NCI-H82 treated with DMSO at 0.1 percent for 48 hours (cell line): ENCODE results near the gene SGPL1.

Experiments used
- DNase-seq: peaks from one replicate; lab custom pipeline; 2025; ENCODE audit not compliant: unreplicated experiment; lab: John Stamatoyannopoulos, UW

The SGPL1 gene

DNA sequence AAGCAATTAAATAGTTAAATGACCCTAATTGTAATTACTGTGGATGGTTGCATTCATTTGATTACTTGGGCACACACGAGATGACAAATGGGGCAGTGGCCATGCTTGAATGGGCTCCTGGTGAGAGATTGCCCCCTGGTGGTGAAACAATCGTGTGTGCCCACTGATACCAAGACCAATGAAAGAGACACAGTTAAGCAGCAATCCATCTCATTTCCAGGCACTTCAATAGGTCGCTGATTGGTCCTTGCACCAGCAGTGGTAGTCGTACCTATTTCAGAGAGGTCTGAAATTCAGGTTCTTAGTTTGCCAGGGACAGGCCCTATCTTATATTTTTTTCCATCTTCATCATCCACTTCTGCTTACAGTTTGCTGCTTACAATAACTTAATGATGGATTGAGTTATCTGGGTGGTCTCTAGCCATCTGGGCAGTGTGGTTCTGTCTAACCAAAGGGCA lies 64.4 kb downstream of the SGPL1 start:
- peak; percentile 34 for DNase-seq

DNA sequence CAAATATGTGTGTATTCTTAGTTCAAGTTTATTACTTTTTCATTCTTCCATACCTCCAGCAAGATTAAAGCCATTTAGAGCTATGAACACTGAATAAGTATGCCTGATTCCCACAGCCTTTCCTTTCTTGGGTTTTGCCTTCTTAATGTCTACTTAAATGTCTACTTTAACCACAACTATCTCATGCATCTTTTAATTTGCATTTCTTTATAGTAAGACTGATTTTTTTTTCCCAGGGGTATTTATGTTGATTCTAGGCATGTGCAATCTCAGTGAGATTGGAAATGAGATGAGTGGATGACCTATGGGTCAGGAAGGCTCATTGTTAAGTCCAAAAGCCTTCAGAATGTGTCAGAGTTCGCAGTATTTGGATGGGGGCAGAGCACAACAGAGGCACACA lies 69.0 kb downstream of the SGPL1 start:
- no peak for DNase-seq

DNA sequence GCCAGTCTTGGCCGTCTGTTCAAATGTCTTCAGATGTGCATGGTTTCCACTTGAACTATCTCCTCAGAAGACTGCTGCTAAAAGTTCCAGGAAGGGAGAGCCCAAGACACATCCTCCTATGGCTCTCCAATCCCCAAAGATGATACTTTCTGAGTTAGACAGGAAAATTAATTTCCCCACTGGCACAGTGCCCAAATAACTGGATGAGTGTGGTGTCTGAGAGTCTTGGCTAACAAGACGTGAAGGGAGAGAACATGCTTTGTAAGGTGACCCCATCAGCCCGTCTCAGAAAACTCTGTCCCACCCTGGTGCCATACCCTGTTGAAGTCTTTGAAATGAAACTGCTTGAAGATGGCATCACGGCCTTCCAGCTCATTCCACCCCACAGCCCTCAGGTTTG lies 69.7 kb downstream of the SGPL1 start:
- DNase-seq = no peak

DNA sequence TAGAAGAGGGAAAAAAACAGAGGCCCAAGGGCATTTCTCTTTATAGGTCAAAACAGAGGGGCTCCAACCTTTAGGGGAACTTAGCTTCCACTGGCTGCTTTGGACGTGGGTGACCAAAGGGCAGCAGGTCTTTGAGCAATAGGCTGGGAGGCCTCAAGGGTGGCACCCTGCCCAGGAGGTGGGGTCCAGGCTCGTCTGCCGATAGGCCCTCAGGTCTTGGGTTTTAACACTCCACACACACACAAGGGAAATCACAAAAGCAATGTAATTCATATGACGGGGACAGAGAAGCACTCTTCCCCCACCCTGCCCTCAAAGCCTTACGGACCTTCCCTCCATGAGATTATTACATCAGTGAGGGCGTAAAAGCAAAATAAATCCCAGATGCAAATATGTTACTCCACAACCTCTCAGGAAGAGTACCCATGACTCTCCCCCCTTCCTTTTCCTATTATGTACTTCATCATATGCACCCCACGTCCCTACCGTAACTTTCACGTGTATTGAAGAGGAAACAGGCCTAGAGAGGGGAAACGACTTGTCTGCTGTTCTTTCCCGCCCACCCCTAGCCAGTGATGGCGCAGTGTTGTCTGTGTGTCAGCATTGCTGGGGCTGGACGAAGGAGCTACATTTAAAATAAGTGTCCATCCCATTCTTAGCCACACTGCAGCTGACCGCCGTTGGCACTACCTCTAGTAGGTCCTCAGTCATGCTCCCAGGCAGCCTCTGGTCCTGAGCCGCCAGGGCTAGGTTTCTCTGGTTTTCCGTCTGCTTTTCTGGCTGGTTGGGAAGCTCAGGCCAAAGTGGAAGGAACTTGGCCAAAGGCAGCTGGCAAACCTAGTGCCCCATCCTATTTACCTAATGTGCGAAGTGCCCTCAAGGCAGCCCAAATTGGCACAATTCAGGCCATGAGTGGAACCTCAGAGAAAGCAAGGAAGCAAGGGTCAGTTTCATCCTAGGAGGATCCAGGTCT lies 70.5 kb downstream of the SGPL1 start:
- DNase-seq = no peak

DNA sequence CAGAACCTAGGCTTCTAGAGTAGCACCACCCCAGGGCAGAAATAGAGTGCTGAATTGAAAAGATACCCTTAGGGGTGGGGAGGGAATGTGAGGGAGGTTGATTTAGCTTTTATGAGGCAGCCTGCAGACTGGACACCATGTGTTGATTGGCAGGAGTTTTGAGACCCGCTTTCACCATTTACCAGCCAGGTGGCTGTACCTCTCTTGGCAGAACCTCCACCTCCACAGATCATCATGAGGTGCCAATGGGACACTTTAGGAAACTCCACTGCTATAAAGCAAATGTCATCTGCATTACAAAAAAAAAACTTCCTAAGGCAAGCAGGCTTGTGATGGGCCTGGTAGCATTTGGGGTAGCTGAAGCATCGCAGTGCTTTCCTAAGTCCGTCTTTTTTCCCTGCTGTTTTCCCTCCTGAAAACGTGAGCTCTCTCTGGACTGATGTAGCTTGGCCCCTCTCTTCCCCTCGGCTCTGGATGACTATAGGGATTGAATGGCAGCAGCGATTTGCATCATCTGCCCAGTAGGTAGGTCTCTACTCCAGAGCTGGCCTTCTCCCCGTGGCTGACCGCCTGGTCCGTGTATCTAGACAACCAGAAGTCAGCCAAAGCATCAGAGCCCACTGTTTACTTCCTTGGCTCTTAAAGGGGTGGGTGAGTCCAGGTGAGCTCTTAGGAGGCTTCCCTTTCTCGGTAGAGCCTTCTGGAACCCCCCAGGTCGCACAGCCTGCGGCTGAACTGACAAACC lies 71.3 kb downstream of the SGPL1 start:
- no peak for DNase-seq

DNA sequence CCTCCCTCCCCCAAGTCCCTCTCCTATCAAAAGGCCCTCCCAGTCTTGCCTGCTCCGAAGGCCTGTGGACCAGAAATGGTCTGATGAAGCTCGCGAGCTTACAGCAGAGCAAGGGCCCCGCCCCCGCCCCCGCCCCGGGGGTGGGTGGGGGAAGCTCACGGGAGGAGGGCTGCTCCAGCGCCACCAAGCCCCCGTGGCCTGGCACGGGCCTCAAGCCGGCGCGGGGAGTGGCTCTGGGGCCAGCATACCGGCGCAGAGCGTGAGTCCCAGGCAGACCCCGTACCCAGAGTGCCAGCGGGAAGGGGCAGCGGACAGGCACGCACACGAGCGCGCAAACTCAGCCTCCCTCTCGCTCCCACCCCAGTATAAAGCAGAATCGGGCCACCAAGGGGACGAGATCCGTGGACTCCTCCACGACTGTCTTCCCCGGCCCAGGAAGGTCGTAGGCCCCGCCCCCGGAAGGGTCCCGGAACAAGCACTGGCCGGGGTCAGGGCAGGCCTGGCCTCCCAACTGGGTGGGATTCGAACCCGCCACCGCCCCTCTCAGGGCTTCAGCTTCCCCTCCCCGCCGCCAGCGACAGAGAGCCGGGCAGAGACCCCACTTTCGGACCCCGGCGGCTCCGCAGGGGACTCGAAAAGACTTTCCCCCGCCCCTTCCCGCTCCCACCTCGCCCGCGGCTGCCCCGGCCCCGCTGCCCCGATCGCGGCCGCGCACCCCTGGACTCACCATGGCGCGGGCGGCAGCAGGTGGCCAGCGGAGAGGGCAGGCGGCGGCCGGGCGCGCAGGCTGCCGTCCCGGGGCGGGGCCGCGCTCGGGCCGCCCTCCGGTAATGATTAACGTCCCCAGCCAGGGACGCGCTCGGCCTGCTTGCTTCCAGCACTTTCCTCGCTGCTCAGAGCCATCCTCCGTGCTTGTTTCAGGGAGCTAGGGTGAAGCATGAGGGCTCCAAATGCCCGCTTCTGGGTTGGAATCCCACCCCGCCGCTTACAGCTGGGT lies 72.4 kb downstream of the SGPL1 start, which contains the start of gene PCBD1:
TSS of gene PCBD1 (minus strand) at position 762 of the 997 bp plus-strand sequence. CDS start at position 730, 32 bp downstream.
- DNase-seq = no peak

DNA sequence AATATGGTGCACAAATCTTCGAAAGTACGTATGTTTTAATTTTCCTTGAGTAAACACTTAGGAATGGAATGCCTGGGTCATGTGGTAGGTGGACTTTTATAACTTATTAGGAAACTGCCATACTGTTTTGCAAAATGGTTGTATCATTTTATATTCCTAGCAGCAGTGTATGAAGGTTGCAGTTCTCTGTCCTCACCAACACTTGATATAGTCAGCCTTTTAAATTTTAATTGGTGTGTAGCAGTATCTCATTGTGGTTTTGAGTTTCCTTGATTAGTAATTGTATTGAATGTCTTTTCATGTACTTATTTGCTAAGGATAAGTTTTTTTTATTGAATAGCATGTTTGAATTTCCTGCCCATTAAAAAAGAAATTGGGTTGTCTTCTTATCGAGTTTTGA lies 73.5 kb downstream of the SGPL1 start:
- no peak for DNase-seq

DNA sequence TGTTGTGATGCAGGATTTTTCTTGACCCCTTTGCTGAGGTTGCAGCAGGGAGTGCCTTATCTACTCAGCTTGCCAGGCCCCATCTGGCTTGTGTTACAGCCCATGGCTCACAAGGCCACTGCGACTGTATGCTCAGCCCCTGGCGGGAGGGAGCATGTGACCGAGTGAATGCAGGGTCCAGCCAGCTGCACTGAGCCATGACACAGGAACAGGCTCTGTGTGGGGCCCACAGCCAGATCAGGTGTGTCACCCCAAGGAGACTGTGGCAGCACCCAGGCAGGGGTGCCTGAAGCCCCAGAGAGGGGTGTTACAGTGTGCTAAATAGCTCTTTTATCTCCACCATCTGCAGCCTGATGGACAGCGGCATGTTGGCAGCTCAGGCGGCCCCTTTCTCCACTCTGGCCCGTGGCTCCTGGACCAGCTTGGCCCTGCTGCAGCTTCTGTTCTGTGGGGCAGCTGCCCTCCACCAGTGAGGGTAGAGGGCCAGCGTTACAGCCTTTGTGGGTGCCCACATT lies 75.2 kb downstream of the SGPL1 start:
- DNase-seq = no peak

DNA sequence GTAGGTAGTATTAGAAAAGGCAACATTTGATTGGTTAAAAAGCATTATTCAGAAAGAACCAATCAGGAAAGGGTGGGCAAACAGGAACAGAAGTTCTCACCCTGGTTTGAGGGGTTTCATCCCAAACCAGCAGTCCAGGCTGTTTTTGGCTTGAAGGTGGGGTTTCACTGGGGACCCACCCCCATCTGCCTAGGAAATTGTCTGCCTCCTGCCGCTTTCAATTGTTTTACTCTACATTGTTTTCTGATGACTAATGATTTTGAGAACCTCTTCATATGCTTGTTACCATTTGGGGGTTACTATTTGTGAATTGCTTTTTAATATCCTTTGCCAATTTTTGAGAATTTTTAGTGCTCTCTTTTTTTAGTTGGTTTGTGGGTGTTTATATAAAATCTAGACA lies 75.9 kb downstream of the SGPL1 start:
- DNase-seq = no peak

DNA sequence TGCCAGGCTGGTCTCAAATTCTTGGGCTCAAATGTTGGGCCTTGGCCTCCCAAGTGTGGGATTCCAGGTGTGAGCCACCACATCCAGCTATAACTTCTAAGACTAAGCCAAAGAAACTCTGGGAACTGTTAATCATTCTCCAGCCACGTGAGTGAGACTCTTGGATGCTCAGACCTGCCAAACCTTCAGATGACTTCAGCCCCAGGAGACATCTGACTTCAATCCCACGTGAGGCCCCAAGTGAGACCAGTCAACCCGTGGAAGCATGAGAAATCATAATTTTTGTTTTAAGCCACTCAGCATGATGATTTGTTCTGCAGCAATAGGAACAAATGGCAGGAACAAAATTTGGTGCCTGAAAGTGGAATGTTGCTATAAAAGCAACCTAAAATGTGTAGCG lies 76.9 kb downstream of the SGPL1 start:
- no peak for DNase-seq

DNA sequence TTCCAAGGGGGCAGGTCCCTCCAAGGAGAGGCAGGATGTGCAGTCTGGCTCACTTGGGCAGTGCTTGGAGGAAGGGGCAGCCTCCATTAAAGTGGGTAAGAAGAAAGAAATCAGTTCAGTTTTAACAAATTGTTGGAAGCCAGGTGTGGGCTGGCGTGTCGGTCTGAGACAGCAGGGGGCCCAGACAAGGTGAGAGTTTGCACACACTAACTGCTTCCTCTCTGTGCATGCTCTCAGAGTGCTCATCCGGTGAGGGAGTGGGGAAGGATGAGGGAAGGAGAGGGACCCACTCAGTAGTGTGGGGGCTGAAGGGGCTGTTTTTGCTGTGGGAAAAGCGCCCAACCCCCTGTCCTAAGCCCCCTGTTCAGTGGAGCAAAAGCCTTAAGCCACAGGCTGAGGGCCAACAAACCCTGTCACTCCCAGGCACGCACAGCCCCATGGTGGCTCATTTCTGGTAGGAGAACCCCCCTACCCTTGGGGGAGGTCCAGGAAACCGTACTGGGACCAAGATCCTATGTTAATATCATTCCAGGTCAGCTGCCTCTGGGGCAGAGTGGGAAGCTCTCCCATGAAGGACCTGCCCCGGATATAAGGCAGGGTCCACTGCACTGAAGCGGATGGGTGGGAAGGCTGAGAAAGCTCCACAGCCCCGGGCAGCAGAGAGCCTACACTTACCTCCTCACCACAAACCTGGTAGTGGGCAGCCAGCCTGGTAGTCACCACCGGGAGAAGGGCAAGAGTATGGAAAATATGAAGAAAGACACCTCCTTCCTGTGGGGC lies 77.7 kb downstream of the SGPL1 start:
- DNase-seq = no peak

DNA sequence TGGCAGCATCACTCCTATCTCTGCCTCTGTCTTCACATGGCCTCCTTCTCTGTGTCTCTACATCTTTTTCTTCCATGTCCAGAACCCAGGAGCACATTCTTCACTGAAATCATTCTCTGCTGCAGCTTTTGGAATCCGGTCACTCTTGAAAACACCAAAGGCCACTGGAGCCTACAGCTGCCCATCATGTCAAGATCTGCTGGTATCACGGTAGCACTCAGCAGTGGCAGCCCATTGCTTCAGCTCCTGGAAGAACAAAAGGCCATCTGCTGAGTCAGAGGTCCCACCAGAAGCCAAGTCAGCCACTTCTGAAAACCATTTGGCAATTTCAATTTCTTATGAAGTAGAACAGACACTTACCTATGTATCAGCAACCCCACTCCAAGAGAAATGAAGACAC lies 78.7 kb downstream of the SGPL1 start:
- DNase-seq = no peak

DNA sequence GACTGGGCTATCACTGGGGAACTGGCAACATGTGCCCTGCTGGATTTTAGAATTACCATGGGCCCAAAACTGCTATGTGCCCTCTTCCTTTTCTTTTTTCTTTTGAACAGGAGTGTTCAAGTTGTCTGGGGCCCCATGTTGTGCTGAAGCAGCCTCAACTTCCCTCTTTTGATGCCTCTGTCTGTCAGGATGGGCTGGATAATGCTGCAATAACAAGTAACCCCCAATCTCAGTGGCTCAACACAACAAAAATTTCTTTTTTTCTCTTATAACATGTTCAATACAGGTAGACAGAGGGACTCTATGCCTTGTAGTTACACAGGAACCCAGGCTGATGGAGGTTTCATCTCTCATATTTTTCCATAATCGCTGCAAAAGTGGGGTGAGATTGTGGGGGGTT lies 80.8 kb downstream of the SGPL1 start:
- no peak for DNase-seq

DNA sequence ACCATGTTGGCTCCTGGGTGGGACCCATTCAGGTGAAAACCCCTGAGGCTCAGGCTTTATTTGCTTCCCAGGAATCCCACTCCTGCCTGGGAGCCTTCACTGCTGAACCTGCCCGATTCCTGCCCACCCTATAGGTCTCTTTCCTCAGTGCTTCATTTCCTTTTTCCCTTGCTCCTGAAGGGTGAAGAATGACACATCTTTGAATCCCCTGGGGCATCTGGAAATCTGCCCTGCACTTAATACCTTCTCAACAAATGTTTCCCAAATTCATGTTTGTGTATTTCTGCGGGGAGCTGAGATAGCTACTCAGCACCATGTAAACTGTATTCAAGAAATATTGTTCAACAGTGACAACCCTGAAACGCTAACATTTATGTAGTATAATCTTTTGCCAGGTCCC lies 82.9 kb downstream of the SGPL1 start:
- no peak for DNase-seq

DNA sequence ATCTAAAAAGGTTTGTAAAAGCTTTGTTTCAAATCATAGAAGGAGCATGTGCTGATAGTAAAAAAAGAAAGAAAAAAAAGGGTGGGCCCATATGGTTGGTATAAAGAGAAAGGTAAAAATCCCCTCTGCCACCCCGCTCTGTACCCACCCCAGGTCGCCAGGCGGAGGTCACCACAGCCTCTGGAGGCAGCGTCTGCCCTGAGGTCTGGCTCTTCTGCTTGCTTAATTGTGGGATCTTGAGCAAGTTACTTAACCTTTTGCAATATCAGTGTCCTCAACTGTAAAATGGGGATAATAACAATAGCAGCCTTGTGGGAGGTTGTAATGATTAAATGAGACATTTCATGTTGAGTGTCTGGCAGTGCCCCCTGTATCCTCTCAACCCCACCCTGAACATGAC lies 83.3 kb downstream of the SGPL1 start:
- no peak for DNase-seq

DNA sequence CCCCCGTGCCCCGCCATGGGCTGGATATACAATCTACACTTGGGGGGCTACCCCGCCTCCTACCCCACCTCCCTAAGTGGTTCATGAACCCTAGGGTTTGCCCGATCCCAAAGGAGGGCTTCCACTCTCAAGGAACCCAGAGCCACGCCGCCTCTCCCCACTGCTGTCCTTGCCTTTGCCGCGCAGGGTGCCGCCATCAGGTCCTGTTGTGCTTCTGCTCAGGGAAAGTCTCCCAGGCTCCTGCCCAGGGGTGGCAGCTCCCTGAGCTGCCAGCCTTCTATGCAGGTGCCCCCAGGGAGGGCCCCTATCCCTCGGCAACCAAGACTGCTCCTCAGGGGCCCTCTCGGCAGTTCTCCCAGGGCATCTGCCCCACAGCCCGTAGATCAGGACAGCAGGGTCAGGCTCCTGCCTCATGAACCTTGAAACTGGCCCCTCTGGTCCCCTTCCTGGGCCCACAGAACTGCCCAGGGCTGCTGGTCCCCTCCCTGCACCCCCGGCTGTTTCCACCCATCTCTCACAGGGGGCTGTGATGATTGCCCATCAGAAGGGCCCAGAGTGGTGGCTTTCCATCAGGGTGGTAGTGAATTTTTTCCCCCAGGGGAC lies 85.6 kb downstream of the SGPL1 start:
- DNase-seq = no peak

DNA sequence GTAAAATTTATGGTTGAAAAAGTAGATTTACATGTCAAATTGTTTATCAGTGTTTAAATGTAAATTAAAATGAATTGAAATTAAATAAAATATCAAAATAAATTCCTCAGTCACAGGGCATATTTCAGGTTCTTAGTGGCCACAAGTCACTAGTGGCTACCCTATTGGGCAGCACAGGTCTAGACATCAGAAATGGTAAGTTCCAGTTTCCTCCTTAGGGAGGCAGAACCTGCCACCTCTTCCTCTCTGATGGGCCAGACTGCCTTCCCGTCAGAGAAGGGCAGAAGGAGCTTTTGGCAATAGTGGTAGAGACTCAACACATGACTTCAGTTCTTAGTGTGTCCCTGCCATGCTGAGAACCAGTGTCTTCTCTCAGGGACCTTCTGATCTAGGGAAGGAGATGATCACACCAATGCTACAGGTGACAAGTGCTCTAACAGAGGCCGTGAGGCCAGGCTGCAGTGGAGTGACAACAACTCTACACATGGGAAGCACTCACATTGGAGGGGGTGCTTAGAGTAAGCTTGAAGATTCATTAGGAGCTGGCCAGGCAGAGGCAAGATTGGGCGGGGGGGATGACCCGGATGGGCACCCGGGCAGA lies 87.0 kb downstream of the SGPL1 start:
- DNase-seq = no peak

DNA sequence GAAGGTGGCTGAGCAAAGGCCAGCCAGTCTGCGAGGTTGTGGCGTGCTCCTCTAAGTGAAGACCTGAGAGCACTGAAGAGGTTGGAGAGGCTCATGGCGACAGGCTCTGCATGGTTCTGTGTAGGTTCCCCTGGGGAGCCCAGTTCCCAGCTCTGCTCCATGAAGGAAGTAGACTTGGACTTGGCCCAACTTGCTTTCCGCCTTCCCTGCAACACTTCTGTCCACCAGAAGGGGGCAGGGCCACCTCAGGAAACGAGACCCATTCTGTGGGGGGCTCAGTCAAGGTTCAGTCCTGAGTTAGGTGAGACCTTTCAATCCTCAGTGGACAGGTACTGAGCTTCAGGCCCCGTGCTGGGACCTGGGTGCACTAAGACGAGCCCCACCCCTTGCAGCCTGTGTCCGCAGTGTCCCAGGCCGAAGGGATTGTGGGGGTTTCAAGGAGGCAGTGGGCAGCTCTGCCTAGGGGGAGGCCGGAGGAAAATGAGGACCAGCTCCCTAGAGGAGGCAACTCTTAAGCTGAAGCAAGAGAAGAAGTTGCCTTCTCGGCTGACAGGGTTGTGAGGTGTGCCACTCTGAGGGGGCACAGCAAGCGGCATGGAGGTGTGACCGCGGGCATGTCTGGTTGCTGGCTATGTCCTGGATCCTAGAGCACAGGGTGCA lies 87.6 kb downstream of the SGPL1 start:
- DNase-seq = peak; percentile 6
